SU-DHL-6 (cell line): ENCODE results near the gene CAPN1.
"Not testable (repeated sequence)": the region's sequence is repeated elsewhere in the genome, so short reads cannot be mapped to it uniquely, and the experiment has no call there.

Source experiments
- EZH2phosphoT487 ChIP-seq: fragments of 200-600 bp; sonication (generic), shearing (Covaris generic); conservative IDR thresholded peaks from 2 replicates; pipeline ENCODE4 v1.6.1; 2018; ENCODE audit warnings: mild to moderate bottlenecking, antibody characterized with exemption, low read length, moderate library complexity, mixed read lengths
- TF ChIP-seq, protein P1 (sequence below): fragments of 200-600 bp; sonication (generic); IDR thresholded peaks from one replicate; pipeline ENCODE4 v1.5.1; 2017; ENCODE audit warnings: antibody characterized with exemption, mild to moderate bottlenecking, low read length, moderate library complexity; ENCODE audit not compliant: insufficient read depth, poor library complexity, severe bottlenecking

DNA sequence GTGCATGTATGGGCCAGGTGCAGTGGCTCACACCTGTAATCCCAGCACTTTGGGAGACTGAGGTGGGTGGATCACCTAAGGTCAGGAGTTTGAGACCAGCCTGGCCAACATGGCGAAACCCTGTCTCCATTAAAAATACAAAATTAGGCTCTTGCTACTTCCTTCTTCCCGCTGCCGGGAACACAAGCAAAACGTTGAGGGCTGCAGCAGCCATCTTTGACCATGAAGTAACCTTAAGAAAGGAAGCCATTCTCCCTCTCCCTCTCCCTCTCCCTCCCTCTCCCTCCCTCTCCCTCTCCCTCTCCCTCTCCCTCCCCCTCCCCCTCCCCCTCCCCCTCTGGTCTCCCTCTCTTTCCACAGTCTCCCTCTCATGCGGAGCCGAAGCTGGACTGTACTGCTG, 56.6 kb downstream of the CAPN1 start:
- TF ChIP-seq, protein P1, sequence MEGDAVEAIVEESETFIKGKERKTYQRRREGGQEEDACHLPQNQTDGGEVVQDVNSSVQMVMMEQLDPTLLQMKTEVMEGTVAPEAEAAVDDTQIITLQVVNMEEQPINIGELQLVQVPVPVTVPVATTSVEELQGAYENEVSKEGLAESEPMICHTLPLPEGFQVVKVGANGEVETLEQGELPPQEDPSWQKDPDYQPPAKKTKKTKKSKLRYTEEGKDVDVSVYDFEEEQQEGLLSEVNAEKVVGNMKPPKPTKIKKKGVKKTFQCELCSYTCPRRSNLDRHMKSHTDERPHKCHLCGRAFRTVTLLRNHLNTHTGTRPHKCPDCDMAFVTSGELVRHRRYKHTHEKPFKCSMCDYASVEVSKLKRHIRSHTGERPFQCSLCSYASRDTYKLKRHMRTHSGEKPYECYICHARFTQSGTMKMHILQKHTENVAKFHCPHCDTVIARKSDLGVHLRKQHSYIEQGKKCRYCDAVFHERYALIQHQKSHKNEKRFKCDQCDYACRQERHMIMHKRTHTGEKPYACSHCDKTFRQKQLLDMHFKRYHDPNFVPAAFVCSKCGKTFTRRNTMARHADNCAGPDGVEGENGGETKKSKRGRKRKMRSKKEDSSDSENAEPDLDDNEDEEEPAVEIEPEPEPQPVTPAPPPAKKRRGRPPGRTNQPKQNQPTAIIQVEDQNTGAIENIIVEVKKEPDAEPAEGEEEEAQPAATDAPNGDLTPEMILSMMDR: not testable (repeated sequence)
- not testable (repeated sequence) for TF ChIP-seq EZH2phosphoT487
